Testis (tissue), 5 donors: ENCODE data around the gene AMELY. TPM values are rescaled to one million over a fixed set of nuclear protein-coding genes. Genes with fewer than 3 reads are reported as not detected.

ENCODE experiments used
- DNase-seq: peaks from one replicate; pipeline ENCODE4 v3.0.0-alpha.2; 2019
- H3K27ac ChIP-seq, 2 donors: fragments of 200-600 bp; sonication (generic); one replicate each; pipeline ENCODE4 v1.5.1; 2019
- H3K27me3 ChIP-seq: fragments of 200-600 bp; sonication (generic); one replicate; pipeline ENCODE4 v1.5.1; 2019
- H3K36me3 ChIP-seq: fragments of 200-600 bp; sonication (generic); one replicate; pipeline ENCODE4 v1.5.1; 2017; ENCODE audit warnings: low read depth; ENCODE audit errors: missing control alignments
- H3K4me1 ChIP-seq: fragments of 200-600 bp; sonication (generic); one replicate; pipeline ENCODE4 v1.5.1; 2019
- H3K4me3 ChIP-seq, 2 donors: fragments of 200-600 bp; sonication (generic); one replicate each; pipeline ENCODE4 v1.5.1; 2017 to 2019
- H3K9me3 ChIP-seq: fragments of 200-600 bp; sonication (generic); one replicate; pipeline ENCODE4 v1.5.1; 2017
- CTCF ChIP-seq, 3 experiments: fragments of 450-650 bp in 2 of 3; fragments of 200-600 bp in 1 of 3; sonication (generic) in 1 of 3; IDR thresholded peaks; one replicate each; pipeline ENCODE4 v1.5.1; 2016 to 2019; ENCODE audit warnings: antibody characterized with exemption in 3 of 3, mild to moderate bottlenecking in 2 of 3, moderate library complexity in 1 of 3
- POLR2A ChIP-seq: fragments of 450-650 bp; IDR thresholded peaks from one replicate; pipeline ENCODE4 v1.6.1; 2017; ENCODE audit warnings: antibody characterized with exemption, mild to moderate bottlenecking, moderate library complexity
- WGBS, 2 donors: methylation state at CpG; one replicate each; pipeline ENCODE4 v1.1.5; 2018; 5-methylcytosine and 5-hydroxymethylcytosine counted together
- intact Hi-C: fragments of 100-400 bp; cut with DNase I; formaldehyde crosslinking; loops from one replicate; pipeline ENCODE4 v1.15.1; 2023; ENCODE audit warnings: low total_unique reads
- long read RNA-seq, 2 donors: transcript quantifications; one replicate each; lab custom pipeline, GENCODE V29; 2026
- polyA plus RNA-seq: library from polyadenylated mRNA; stranded (reverse); fragments of 350-450 nt; fragmentation: Illumina TruSeq; extraction: RNeasy Lipid Tissue Mini Kit (QIAGEN cat#74804); gene quantifications from one replicate; pipeline ENCODE4 v1.2.3, GENCODE V29; 2014; ENCODE audit warnings: low read depth, low replicate concordance; ENCODE audit not compliant: insufficient read depth
- total RNA-seq, 2 donors: library from RNA; depleted of rRNA; stranded (reverse); fragments of >200 nt; gene quantifications; one replicate each; pipeline ENCODE4 v1.2.3, GENCODE V29; 2016

AMELY gene
- total RNA-seq (not detected), polyA plus RNA-seq (not detected)
- long read RNA-seq, donor 1 = 0 reads
- long read RNA-seq, donor 2 = 0 reads

GRCh38 chrY:6911253-6911881 lies at the start of gene AMELY:
Gene AMELY, minus strand, starts transcription at chrY:6911752. Its CDS starts 39,144 bp downstream, at chrY:6872608.
- WGBS, 2 donors = 5% methylated on average over 19 of the region's 52 CpGs; no CpG with 5 or more reads in 1 of the 2 donors
- no peaks in the 10 kb centered on the region for H3K36me3 ChIP-seq
- H3K27ac ChIP-seq = no peak within 1 kb of the TSS
- DNase-seq = peak; percentile 25
- peak within 1 kb of the TSS; percentile 29 to 50 for H3K4me3 ChIP-seq
- no peaks in the 10 kb centered on the region for H3K4me1 ChIP-seq
- no peaks in the 10 kb centered on the region for H3K27me3 ChIP-seq
- intact Hi-C loops = no loop called here
- H3K9me3 ChIP-seq = no peaks in the 10 kb centered on the region
- no peak for TF ChIP-seq POLR2A
- no peak for TF ChIP-seq CTCF (IDR thresholded peaks at IDR 0.05)

GRCh38 chrY:6949947-6950346 lies 38.4 kb upstream of the AMELY start:
- WGBS, 2 donors = 42 to 61% methylated on average over 4 of the region's 4 CpGs
- Histone ChIP-seq H3K4me1 (no peaks in the 10 kb centered on the region), H3K27me3 (no peaks in the 10 kb centered on the region), H3K9me3 (no peaks in the 10 kb centered on the region), H3K27ac (no peak overlapping the region), H3K36me3 (no peaks in the 10 kb centered on the region), H3K4me3 (no peak overlapping the region)
- no peak for DNase-seq
- TF ChIP-seq POLR2A (no peak), CTCF (IDR thresholded peaks at IDR 0.05) (no peak)
- intact Hi-C loops = no loop called here

GRCh38 chrY:6948378-6948777 lies 36.8 kb upstream of the AMELY start:
- Histone ChIP-seq H3K9me3 (no peaks in the 10 kb centered on the region), H3K36me3 (no peaks in the 10 kb centered on the region), H3K4me1 (no peaks in the 10 kb centered on the region), H3K4me3 (no peak overlapping the region), H3K27ac (no peak overlapping the region), H3K27me3 (no peaks in the 10 kb centered on the region)
- intact Hi-C loops = no loop called here
- TF ChIP-seq POLR2A = no peak
- TF ChIP-seq CTCF (IDR thresholded peaks at IDR 0.05) = no peak
- DNase-seq = peak; percentile 70
- 16 to 39% methylated on average over 13 of the region's 13 CpGs for WGBS, 2 donors

- TF ChIP-seq CTCF (IDR thresholded peaks at IDR 0.05) (peak in 1 of 3 experiments; percentile 15), POLR2A (no peak)
- Histone ChIP-seq H3K4me3 (no peak overlapping the region), H3K4me1 (no peaks in the 10 kb centered on the region), H3K9me3 (no peaks in the 10 kb centered on the region), H3K36me3 (no peaks in the 10 kb centered on the region), H3K27me3 (no peaks in the 10 kb centered on the region), H3K27ac (no peak overlapping the region)
- intact Hi-C loops = no loop called here
- no peak for DNase-seq
Observed at GRCh38 chrY:6947695-6948094, 36.1 kb upstream of the AMELY start.

GRCh38 chrY:6935497-6935896 lies 23.9 kb upstream of the AMELY start:
- TF ChIP-seq POLR2A (no peak), CTCF (IDR thresholded peaks at IDR 0.05) (no peak)
- no peak overlapping the region for H3K4me3 ChIP-seq
- no peaks in the 10 kb centered on the region for H3K36me3 ChIP-seq
- no peak for DNase-seq
- H3K27me3 ChIP-seq = no peaks in the 10 kb centered on the region
- H3K27ac ChIP-seq = no peak overlapping the region
- H3K4me1 ChIP-seq = no peaks in the 10 kb centered on the region
- no peaks in the 10 kb centered on the region for H3K9me3 ChIP-seq
- WGBS, 2 donors = 94 to 95% methylated on average over 2 of the region's 2 CpGs
- intact Hi-C loops = no loop called here
